Hepatocyte (in vitro differentiated cells): Measurements from ENCODE around the gene TP53I11.

Experiments used
- CTCF ChIP-seq: fragments of 200-600 bp; sonication (generic); IDR thresholded peaks from 2 replicates; pipeline ENCODE4 v1.5.1; 2016; ENCODE audit warnings: antibody characterized with exemption, mild to moderate bottlenecking; ENCODE audit not compliant: poor library complexity
- EZH2phosphoT487 ChIP-seq: fragments of 200-600 bp; sonication (generic); IDR thresholded peaks from one replicate; pipeline ENCODE4 v1.6.1; 2018; ENCODE audit warnings: antibody characterized with exemption, mild to moderate bottlenecking, low read depth, moderate library complexity; ENCODE audit not compliant: unreplicated experiment, severe bottlenecking

GRCh38 chr11:44917741-44918140, 32.9 kb downstream of the TP53I11 start:
- TF ChIP-seq CTCF (no peak), EZH2phosphoT487 (no peak)
